ENCODE results near the gene TSC22D4. TPM values are rescaled to one million over a fixed set of nuclear protein-coding genes. Genes with fewer than 3 reads are reported as not detected.

The TSC22D4 gene
- polyA plus RNA-seq, 1 of the 3 experiments (the other 2 are of a cell fraction), result 32.7 TPM

GRCh38 chr7:100492738-100493475, 13.9 kb upstream of the TSC22D4 start:
- ChIA-PET POLR2A (no interaction called here), CTCF (interaction anchor here (1.0 to 11.1 kb wide), 2 partner anchors 10 to 69 kb away, joined by 3 to 151 read pairs; no protein-coding TSS in a partner anchor)
- Histone ChIP-seq H3K9ac (no peak overlapping the region), H2AFZ (ENCODE audit: low read depth) (no peak overlapping the region), H4K20me1 (ENCODE audit: insufficient read depth) (no peaks in the 10 kb centered on the region), H3K27me3 (ENCODE audit: insufficient read depth) (no peaks in the 10 kb centered on the region), H3K9me2 (no peaks in the 10 kb centered on the region), H3K9me3 (no peaks in the 10 kb centered on the region), H3F3A (replicated peaks; ENCODE audit: insufficient read depth) (no peaks in the 10 kb centered on the region), H3K4me3 (ENCODE audit: low read depth in 2 of 2, low read length in 1 of 2) (no peak overlapping the region), H3K79me2 (ENCODE audit: insufficient read depth) (no peaks in the 10 kb centered on the region), H3K27ac (ENCODE audit: low read depth in 2 of 2, low read length in 1 of 2) (no peak overlapping the region), H3K36me3 (replicated peaks in 1 of 2; ENCODE audit: control insufficient read depth in 1 of 2, insufficient read depth in 2 of 2, low read length in 1 of 2) (peaks cover 0 to 6% of the 10 kb centered on the region in 2 experiments), H3K4me1 (ENCODE audit: control insufficient read depth in 1 of 2, insufficient read depth in 2 of 2, low read depth in 1 of 2, low read length in 1 of 2) (peaks cover 3 to 17% of the 10 kb centered on the region in 2 experiments; a peak in 2 of 4 replicates), H3K4me2 (no peak overlapping the region)
- no peak for DNase-seq
- TF ChIP-seq TCF12 (IDR thresholded peaks at IDR 0.05) (no peak), EZH2phosphoT487 (IDR thresholded peaks at IDR 0.05; ENCODE audit: borderline replicate concordance, low read depth) (no peak), FOSL2 (IDR thresholded peaks at IDR 0.05; ENCODE audit: borderline replicate concordance, low read depth) (no peak), GATA2 (CRISPR knock-in tag; IDR thresholded peaks at IDR 0.05) (no peak), TEAD4 (IDR thresholded peaks at IDR 0.05; ENCODE audit: borderline replicate concordance, insufficient read depth) (no peak), EP300 (IDR thresholded peaks at IDR 0.05; ENCODE audit: borderline replicate concordance in 1 of 2, low read depth in 1 of 2, low read length in 1 of 2) (no peak), NRF1 (IDR thresholded peaks at IDR 0.05; ENCODE audit: low read depth, low read length) (no peak)
- TF ChIP-seq, protein P1, sequence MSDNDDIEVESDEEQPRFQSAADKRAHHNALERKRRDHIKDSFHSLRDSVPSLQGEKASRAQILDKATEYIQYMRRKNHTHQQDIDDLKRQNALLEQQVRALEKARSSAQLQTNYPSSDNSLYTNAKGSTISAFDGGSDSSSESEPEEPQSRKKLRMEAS (IDR thresholded peaks at IDR 0.05; ENCODE audit: low read depth), result no peak
- 86% methylated on average over 5 of the region's 5 CpGs for WGBS (ENCODE audit: low lambda C conversion rate)

- Histone ChIP-seq H3K9me3 (no peaks in the 10 kb centered on the region), H3K9me2 (no peaks in the 10 kb centered on the region), H4K20me1 (ENCODE audit: insufficient read depth) (no peaks in the 10 kb centered on the region), H3K27me3 (ENCODE audit: insufficient read depth) (no peaks in the 10 kb centered on the region), H3K4me3 (ENCODE audit: low read depth in 2 of 2, low read length in 1 of 2) (no peak overlapping the region), H3K27ac (ENCODE audit: low read depth in 2 of 2, low read length in 1 of 2) (no peak overlapping the region), H2AFZ (ENCODE audit: low read depth) (no peak overlapping the region), H3K4me1 (ENCODE audit: control insufficient read depth in 1 of 2, insufficient read depth in 2 of 2, low read depth in 1 of 2, low read length in 1 of 2) (peaks cover 3 to 18% of the 10 kb centered on the region in 2 experiments; a peak in 2 of 4 replicates), H3F3A (replicated peaks; ENCODE audit: insufficient read depth) (no peaks in the 10 kb centered on the region), H3K9ac (no peak overlapping the region), H3K4me2 (no peak overlapping the region), H3K36me3 (replicated peaks in 1 of 2; ENCODE audit: control insufficient read depth in 1 of 2, insufficient read depth in 2 of 2, low read length in 1 of 2) (peaks cover 0 to 6% of the 10 kb centered on the region in 2 experiments), H3K79me2 (ENCODE audit: insufficient read depth) (no peaks in the 10 kb centered on the region)
- WGBS (ENCODE audit: low lambda C conversion rate), result 97% methylated on average over 5 of the region's 5 CpGs
- CTCF ChIA-PET, result interaction anchor here (1.0 to 11.1 kb wide), 4 partner anchors 8 to 70 kb away, joined by 3 to 151 read pairs (median 6); no protein-coding TSS in a partner anchor
- TF ChIP-seq FOSL2 (IDR thresholded peaks at IDR 0.05; ENCODE audit: borderline replicate concordance, low read depth) (no peak), FOXM1 (IDR thresholded peaks at IDR 0.05; ENCODE audit: low read depth) (no peak), CHD2 (IDR thresholded peaks at IDR 0.05; ENCODE audit: low read length, partially characterized antibody) (no peak), TAF1 (IDR thresholded peaks at IDR 0.05; ENCODE audit: borderline replicate concordance, low read depth, low read length) (no peak), MEF2A (IDR thresholded peaks at IDR 0.05; ENCODE audit: borderline replicate concordance, low read depth) (no peak)
- no peak for DNase-seq
- POLR2A ChIA-PET, result no interaction called here
Measured at GRCh38 chr7:100491192-100491578, 12.2 kb upstream of the TSC22D4 start.
